ENCODE results near the gene TLR9.

Gene TLR9

DNA sequence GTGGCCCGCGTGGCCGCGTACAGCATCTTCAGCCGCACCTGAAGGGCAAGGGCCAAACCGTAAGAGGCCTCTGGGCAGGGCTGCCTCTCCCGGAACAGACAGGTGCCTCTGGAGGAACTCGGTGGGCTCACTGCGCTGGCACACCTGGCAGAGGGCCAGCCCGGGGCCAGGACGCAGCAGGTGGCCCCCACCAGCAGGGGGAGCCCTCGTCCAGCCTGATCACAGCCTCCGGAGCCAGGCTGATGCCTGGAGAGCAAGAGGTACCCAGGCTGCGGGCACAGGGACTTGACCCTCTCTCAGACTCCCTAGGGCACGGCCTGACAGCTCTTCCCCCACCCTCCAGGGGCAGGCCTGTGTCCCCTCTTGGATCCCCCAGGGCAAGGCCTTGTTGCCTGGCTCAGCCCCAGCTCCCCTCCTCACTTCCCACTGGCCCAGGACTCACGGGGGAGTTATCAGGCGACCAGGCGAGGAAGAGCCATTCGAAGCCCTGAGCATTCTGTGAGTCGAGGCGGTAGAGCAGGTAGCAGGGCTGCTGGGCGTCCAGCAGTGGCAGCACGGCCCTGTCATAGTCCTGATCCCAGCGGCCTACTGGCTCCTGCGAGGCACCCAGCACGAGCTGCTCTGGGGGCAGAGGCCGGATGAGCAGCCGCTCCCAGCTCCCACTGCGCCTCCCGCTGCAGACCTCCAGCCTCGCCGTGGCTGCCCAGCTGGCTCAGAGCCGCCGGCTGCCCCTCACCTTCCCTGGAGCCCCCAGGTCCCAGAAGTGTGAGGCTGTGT, 6.2 kb upstream of the TLR9 start:
- peak in 1 of 2 experiments; percentile 18 for DNase-seq

DNA sequence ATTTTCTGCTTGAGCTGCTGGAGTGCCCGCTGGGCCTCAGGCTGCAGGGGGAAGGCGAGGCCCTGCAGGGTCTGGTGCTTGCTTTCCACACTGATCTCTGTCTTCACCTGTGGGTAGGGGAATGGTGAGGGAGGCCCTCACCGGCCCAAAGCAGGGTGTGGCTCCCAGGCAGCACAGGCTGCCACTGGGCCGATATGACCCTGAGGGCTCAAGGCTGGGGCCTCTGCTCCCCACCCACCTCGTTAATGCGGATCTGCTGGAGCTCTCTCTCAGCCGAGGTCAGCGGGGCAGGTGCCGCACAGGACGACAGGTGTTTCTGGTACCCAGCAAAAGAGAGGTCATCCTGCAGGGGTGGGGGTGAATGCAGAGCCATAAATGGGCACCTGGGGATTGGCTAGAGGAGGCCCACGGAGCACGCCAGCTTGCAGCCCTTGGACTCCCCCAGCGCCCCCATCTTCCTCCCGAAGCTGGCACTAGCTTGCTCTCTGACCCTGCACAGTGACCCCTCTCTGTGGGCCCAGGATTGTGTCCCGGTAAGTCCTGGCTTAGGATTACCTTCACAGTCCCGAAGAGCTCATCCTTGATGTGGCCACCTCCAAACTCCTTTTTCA, 5.5 kb upstream of the TLR9 start:
- DNase-seq, result no peak

DNA sequence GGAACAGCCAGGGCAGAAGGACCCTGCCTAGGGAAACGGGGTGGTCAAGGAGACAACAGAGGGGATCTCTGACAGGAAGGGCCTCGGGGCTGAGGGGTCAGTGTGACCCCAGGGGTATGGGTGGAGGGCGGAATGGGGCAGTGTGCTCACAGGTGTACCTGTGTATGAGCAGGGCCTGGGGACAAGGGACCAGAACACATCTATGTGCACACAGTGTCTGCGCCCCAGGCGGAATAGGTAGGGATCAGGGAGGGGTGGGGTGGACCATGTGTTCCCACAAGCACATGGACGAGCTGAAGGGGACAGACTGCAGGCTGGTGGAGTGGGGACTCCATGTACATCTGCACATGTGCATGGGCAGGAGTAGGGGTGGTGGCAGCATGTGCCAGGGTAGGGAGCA, 5.0 kb upstream of the TLR9 start:
- DNase-seq, result no peak

DNA sequence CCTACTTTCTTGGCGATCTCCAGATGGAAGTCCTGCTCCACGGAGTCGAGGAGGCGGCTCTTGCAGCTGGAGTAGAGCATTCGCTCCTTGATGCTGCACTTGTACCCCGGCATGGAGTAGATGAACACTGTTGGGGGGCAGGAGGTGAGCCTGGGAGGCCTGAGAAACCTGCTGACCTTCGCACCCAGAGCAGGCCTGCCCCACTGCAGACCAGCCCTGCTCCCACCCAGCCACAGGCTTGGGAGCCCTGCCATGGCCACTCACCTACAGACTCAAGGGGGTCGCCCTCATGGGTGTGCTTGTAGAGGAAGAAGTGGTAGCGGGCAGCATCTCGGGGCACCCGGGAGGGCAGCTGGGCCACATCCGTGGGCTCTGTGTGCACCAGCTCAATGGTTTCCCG, 4.2 kb upstream of the TLR9 start:
- no peak for DNase-seq

DNA sequence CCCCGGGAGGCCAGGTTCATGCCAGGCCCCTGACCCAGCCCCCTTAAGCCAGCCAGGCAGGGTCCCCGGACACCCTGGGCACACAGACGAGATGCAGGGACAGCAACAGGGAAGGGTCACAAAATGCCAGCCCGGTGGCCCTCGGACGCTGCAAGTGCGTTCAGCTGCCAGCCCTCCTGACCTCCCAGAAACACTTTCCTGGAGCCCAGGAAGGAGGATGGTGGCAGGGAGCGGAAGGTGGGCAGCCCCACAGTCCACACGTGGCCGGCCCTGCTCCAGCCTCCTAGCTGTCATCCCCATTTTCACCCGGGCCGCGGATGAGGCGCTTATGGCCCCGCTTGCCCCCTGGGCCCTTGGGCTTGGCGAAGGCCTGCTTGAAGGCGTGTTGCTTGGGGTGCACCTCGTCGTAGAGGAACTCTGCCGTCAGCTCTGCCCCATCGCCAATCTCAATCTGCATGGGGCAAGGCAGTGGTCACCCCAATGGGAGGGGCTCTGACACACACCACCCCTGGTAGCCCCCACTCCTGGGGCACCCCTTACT, 3.4 kb upstream of the TLR9 start:
- no peak for DNase-seq

DNA sequence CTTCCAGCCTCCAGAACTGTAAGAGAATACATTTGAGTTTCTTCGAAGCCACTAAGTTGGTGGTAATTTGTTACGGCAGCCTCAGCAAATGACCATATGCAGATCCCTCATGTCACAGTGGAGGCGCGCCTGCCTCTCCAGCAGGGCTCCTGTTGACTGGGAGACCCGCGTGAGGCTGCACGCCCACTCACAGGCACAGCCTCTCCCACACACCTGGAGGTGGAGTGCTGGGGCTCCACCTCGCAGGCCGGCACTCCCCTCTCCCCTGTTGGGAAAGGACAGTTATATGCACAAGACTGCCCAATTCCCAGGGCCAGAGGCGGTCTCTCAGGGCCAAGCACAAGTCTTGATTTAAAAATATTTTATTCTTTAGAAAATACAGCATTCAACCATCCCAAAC, 2.8 kb upstream of the TLR9 start:
- no peak for DNase-seq

DNA sequence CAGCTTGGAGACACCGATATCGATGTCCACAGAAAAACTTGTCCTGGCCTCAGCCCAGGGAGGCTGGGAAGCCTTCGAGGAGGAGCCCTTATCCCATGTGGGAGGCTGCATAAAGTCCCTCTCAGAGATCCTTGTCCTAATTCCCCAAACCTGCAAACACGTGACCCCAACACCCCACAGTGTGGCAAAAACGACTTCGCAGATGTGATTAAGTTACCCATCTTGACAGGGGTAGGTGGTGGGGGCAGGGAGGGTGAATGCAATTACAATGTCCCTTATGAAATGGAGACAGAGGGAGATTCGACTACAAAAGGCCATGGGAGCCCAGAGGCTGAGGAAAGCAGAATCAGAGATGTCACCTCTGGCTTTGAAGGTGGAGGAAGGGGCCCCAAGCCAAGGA, 2.3 kb upstream of the TLR9 start:
- DNase-seq, result no peak

DNA sequence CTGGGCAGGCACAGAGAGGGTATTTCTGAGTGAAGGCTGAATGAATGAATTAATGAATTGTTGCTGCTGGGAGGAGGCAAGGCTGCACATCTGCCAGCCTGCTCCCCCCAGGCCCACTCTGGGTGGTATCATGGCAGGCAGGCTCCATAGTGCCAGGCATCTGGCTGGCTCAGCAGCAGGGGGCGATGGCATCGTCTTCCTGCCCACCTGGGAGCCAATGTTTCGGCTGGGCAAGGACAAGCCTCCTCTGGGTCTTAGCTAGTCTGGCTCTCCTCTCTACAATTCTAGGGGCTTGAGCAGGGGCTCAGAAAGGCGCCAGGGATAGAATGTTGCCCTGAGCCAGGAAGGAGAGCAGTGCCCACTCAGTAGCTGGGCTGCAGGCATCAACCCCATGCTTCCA, 1.7 kb upstream of the TLR9 start:
- DNase-seq, result no peak

DNA sequence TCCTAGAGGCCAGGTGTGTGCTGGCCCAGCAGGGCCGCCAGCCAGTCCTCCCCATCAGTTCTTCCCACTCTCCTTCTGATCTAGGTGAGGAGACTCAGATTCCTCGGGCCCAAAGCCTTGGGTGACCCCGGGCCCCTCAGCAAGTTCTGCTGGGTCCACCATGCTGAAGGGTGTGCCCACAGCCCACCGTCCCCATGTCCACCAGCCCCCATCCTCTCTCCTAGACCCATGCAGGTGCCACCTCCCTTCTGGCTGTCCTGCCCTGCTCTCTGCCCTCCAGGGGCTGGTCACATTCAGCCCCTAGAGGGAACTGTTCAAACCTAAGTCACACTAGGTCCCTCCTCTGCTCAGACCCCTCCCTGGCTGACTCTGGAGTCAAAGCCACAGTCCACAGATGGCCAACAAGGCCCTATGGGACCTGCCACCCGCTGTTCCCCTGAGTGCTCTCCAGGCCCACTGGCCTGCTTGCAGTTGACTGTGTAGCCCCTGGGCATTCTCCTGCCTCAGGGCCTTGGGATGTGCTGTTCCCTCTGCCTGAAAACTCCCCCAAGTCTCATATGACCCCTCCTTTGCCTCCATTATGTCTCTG, 878 bp upstream of the TLR9 start:
- no peak for DNase-seq

DNA sequence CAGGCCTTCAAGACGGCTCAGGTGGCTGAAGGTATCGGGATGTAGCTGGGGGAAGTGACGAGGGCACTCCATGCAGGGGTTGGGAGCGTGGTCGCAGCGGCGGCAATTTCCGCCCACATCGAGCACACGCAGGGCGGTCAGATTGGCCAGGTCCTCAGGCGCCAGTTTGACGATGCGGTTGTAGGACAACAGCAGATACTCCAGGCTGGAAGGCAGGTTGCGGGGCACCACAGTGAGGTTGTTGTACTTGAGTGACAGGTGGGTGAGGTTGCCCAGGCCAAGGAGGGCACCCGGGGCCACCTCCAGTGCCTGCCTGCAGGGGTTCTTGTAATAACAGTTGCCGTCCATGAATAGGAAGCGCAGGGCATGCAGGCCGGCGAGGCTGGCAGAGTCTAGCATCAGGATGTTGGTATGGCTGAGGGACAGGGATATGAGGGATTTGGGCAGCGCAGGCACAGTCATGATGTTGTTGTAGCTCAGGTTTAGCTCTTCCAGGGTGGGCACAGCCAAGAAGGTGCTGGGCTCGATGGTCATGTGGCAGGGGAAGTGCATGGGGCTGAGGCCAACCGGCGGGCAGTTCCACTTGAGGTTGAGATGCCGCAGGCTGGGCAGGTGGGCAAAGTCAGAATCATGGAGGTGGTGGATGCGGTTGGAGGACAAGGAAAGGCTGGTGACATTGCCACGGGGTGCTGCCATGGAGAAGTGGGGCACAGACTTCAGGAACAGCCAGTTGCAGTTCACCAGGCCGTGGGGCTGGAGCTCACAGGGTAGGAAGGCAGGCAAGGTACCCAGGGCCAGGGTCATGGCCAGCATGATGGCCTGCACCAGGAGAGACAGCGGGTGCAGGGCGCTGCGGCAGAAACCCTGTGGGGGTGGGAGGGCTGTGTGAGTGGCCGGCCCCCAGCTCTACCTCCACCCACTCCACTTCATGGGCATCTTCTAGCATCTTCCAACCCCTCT, 1.7 kb downstream of the TLR9 start:
- DNase-seq, result no peak

DNA sequence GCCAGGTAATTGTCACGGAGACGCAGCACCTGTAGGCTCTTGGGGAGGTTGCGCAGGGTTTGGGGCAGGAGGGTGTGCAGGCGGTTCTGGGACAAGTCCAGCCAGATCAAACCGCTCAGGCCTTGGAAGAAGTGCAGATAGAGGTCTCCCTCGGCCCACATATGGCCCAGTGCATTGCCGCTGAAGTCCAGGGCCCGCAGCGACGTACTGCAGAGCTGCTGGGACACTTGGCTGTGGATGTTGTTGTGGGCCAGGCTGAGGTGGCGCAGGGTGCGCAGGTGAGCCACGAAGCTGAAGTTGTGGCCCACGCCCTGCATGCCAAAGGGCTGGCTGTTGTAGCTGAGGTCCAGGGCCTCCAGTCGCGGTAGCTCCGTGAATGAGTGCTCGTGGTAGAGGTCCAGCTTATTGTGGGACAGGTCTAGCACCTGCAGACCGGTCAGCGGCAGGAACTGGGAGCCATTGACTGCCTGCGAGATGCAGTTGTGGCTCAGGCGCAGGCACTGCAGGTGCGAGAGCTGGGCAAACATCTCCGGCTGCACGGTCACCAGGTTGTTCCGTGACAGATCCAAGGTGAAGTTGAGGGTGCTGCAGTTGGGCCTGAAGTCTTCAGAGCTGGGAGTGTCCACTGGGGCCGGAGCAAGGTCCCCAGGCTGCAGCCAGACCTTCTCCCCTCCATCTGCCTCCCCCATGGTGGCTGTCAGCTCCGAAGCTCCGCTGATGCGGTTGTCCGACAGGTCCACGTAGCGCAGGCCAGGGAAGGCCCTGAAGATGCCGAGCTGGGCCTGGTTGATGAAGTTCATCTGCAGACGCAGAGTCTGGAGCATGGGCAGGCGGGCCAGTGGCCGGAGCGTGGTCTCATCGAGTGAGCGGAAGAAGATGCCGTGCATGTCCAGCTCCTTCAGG, 2.9 kb downstream of the TLR9 start:
- no peak for DNase-seq

DNA sequence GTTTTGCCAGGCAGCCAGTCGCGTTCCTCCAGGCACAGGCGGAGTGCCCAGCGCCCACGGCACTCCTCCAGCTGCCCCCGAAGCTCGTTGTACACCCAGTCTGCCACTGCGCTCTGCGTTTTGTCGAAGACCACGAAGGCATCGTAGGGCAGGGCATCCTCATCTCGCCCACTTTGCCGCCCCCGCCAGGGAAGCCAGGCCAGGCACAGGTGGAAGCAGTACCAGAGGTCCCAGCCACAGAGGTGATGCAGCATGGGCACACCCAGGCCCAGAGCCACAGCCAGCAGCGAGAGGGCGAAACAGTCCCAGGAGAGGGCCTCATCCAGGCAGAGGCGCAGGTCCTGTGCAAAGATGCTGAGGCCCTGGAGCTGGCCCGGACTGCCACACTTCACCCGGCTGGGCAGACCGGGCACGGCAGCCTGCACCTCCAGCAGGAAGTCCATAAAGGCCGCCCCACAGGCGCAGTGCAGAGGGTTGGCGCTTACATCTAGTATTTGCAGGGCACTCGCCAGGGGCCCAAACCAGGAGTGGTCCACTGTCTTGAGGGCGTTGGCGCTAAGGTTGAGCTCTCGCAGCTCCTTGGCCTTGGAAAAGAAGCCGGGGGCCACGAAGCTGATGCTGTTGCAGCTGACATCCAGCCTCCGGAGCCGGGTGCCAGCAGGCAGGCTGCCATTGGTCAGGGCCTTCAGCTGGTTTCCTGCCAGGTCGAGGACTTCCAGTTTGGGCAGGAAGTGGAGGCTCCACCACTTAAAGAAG, 3.7 kb downstream of the TLR9 start:
- DNase-seq, result no peak

DNA sequence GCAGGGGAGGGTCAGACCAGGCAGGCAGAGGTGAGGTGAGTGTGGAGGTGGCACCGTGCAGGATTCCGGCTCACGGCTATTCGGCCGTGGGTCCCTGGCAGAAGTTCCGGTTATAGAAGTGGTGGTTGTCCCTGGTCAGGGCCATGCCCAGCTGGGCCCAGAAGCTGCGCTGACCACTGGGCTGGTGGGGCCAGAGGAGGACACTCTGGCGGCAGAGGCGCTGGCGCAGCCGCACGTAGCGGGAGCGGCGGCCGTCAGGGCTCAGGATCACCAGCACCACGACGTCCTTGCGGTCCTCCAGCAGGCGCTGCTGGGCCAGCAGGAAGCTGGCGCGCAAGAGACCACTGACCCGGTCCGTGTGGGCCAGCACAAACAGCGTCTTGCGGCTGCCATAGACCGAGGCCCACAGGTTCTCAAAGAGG, 4.3 kb downstream of the TLR9 start:
- no peak for DNase-seq

DNA sequence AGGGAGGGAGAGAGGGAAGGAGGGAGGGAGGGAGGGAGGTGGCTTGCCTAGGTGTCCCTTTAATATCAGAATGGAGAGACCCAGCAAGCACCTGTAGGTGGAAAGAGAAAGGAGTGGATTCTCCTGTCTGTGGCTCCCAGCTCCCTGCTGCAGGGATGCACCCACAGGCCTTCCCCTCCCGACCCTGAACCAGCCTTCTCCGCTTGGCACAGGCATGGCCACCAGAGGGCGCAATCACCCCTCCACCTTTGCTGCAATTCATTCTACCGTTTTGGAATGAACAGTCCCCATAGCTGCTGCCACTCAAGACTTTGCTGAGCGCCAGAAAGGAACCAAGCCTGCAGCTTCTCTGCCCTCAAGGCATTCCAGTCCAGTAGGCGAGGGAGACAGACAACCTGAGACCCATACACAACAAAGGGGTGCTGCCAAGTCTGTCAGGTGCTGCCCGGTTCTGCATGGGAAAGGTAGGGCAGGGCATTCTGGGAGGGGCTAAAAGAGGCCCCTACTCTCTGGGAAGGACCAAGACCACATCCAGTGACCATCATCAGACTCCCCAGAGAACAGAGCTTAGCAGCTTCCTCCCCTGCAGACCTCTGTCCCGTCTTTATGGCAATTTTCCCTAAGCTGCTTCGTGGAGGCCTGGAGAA, 4.9 kb downstream of the TLR9 start:
- peak; percentile 55 to 62 for DNase-seq

DNA sequence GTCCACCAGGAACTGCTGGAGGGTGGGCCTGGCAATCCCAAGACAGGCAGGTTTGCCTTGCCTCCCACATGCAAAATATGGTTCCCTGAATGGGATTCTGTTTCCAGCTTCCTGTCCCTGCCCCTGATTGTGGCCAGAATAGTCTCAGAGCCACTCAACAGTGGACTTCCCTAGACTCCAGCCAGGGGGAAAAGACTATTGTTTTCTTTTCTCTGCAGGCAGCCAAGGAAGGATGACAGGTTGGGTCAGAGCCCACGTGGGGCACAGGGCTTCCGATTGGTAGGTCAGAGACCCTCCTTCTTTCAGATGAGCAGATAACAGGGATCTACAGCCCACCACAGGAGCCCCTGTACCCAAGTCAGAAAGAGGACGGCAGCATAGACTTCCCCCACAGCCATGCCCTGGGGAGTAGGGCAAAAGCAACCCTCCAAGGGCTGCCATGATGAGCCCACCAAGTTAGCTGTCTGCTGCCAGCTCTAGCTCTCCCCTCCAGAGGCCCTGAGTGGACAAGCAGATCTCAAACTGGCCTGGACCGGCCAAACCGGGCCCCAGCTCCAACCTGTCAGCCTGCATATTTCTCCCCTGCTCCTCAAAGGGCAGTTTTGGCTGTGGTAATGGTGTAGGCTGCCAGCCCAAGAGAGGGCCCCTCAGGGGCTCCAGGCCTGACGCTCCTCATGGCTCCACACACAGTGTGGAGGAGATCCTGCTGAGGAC, 6.4 kb downstream of the TLR9 start:
- no peak for DNase-seq

DNA sequence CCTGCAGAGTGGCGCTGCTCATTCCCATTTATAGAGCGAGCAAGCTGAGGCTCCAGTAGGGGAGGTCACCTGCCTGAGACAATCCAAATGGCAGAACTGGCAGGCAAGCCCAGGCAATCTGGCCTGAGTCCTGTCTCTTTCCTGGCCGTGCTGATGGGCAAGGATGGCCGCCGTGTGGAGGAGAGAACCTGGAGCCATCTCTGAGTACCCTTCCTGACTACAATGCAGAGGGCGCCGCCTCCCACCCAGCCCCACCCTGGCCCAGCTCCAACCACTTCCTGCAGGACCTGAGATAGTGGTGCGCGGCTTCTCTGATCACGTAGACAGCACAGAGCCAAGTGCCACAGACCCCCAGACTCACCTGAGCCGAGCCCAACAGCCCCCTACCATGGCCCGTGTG, 7.0 kb downstream of the TLR9 start:
- DNase-seq, result no peak

DNA sequence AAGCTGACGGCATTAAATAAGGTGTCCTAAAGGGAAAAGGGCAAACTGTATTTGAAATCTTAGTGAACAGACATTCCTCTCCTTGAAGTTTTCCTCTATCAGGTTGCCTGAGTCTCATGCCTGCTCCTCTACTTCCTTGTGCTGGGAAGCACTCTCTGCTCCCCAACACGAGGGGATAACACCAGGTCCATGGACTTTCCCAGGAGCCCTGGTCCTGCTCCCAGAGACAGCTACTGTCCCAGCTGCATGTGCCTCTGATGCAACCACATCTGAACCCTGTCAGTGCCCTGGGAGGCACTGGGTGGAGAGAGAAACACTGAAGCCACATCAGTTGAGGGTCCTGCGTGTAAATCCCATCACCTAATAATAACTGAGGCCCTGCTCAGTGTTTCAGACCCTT, 7.4 kb downstream of the TLR9 start:
- no peak for DNase-seq

DNA sequence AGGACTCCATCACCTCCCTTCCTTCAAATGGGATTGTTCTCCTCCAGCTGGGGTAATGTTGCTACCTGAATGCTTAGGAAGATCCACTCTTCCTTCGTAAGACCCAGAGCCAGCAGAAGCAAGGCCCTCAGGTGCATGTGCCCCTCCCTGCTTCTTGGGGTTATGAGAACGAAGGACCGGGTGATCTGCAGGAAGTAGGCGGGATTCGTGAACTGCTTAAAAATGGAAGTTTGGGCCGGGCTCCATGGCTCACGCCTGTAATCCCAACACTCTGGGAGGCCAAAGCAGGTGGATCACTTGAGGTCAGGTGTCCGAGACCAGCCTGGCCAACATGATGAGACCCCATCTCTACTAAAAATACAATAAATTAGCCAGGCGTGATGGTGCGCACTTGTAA, 8.0 kb downstream of the TLR9 start:
- DNase-seq, result no peak

DNA sequence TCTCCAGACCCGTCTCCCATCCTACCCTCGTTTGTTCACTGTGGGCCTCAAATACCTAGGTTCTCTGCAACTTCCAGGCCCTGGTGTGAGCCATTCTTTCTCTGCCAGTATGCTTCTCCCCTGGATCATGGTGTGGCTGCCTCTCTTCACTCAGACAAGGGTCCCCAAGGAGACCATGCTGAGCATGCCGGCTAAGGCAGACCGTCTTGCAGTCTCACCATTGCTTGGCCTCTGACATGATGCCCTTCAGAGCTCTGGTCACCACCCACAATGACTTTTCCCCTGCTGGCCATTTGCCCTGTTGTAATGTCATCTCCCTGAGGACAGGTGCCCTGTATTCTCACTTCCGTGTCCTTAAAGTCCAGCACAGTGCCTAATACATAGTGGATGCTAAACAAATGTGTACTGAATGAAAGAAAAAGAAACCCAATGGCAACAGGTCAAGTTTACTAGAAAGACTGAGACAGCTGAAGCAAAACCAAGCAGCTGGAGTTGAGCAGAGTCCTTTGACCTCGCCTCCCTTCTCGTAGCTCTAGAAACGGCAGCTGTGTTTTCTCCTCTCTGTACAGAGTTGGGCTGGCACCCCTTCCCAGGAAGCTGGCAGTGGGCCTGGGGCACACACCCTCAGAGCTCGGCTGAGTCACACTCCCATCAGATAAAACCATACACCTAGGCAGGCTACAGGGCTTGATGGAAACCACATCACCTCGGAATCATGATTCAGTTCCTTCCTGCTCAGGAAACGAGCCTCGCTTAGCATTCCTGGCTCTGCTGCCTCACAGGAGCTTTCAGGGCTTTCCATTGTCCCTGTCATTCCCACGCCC, 8.6 kb downstream of the TLR9 start:
- peak in 1 of 2 experiments; percentile 41 for DNase-seq

Measured in NCI-H2081 (cell line).